Measurements from ENCODE around the gene MMRN2.

Gene MMRN2

DNA sequence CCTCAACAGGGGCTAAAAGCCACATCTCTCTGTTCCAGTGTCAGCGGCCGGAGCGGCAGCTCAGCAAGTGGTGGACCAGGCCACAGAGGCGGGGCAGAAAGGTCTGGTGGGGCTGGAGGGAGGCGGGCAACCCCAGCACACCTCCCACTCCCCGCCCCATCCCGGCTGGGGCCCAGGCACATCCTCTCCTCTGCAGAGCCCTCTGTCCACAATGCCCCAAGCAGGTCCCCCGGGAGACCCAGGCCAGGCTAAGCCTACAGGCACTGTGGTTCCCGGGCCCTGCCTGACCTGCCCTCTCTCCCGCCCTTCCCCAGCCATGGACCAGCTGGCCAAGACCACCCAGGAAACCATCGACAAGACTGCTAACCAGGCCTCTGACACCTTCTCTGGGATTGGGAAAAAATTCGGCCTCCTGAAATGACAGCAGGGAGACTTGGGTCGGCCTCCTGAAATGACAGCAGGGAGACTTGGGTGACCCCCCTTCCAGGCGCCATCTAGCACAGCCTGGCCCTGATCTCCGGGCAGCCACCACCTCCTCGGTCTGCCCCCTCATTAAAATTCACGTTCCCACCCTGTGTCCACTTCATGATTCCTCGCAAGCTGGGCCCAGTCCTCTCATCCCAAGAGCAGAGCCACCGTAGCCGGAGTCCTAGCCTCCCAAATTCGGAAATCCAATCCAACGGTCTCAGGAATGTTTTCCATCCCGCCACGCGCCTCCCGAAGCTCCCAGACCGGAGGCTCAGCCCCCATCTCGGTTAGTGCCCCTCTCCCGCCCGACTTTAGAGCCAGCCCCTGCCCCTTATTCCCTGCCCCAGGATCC is 13.0 kb upstream of the MMRN2 start:
- FAIRE-seq: no peak
- DNase-seq (ENCODE audit: insufficient read length, low spot score): no peak

- FAIRE-seq (no peak), DNase-seq (ENCODE audit: insufficient read length, low spot score) (no peak)
These were observed 12.1 kb upstream of the MMRN2 start for GRCh38 chr10:86969421-86970041.

DNA sequence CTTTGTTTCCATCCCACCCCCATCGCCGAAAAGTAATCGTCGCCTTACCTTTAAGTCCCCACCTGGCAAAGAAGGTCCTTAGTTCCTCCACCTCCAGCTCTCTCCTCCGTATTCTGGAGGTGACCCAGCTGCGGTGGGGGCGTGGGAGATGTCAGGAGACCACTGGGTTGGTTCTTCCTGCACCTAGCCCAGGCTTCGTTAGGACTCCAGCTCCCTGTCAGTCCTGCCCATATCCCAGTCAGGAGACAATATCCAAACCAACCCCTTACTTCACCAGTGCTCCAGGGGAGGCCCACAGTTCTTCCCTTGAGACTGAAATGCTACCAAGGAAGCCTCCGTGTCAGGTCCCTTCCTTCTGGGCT is 11.6 kb upstream of the MMRN2 start:
- DNase-seq (ENCODE audit: insufficient read length, low spot score): no peak
- FAIRE-seq: no peak

GRCh38 chr10:86968271-86968993 is 11.0 kb upstream of the MMRN2 start, which contains the start of gene ADIRF:
ADIRF (plus strand) TSS chr10:86968482; CDS start chr10:86968545, 63 bp downstream.
- no peak for FAIRE-seq
- DNase-seq (ENCODE audit: insufficient read length, low spot score): no peak

GRCh38 chr10:86967481-86967941 is 10.1 kb upstream of the MMRN2 start:
- no peak for FAIRE-seq
- DNase-seq (ENCODE audit: insufficient read length, low spot score): no peak

DNA sequence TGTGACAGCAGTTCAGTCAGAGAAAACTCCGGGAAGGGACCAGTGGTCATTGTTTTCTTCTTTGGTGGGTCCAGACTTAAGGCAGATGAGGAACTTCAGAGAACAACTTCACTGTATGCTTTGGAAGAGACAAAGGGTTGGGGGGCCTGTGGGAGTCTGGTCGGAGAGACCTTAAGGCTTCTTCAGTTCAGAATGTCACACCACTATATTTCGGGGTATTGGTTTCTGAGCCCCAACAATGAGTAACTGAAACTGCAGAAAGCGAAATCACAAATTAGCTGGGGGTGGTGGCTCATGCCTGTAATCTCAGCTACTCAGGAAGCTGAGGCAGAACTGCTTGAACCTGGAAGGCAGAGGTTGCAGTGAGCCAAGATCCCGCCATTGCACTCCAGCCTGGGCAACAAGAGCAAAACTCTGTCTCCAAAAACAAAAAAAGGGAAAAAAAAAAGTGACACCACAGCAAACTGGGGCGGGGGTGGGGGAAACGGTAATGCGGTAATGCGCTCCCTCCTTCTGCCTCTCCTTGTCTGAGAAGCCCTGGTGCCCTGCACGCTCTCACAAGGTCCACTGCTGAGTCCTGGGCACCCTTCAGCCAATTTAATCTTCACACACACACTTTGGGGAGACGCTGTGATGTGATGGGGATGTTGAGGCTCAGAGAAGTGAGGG is 8.7 kb upstream of the MMRN2 start:
- DNase-seq (ENCODE audit: insufficient read length, low spot score): no peak
- peak; percentile 87 for FAIRE-seq

DNA sequence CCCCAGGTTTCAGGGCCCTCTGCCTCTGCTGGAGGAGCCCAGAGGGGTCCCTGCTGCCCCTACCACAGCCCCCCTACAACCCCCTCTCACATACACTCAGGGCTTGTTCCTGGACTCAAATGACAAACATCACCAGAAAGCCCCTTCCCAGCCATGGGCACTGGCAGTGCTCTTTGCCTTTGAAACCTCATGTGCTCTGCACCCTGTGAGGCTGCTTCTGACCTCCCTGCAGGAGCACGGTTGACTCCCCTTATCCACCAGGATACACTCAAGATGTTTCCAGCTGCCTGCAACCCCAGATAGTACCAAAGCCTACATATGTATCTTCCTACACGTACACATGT is 7.4 kb upstream of the MMRN2 start:
- DNase-seq (ENCODE audit: insufficient read length, low spot score) (no peak), FAIRE-seq (no peak)

DNA sequence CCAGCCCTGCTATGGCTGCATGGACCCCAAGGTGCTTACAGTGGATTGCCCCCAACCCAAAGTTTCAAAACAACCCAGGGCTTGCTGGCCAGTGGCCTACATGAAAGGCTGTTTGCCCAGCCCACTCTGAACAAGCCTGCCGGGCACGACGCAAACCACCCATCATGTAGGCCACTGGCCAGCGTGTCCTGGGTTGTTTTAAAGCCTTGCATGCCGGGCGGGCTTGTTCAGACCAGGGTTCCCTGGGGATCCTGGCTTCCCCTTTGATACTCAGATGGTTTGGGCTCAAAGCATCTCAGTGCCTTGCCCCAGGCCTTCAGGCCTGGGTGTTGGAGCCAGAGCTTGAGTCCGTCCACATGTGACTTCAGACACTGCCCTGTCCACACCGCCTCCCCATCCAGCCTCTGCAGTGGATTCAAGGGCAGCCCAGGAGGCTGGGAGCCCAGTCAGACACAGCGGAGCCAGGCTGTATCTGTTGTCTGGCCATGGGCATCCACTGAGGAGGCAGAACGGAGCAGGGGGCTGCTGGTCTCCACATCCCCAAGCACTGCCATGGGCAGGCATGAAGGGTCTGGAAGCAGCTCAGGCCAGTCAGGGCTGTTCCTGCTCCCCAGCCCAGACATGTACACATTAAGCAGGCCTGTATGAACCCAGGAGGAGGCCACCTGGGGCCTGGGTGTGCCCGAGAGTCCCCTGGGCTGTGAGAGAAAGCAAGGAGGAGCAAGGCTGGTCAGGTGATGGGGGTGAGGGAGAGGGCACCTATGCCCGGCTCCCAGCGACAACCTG is 6.8 kb upstream of the MMRN2 start:
- no peak for DNase-seq (ENCODE audit: insufficient read length, low spot score)
- no peak for FAIRE-seq

GRCh38 chr10:86963341-86963919 is 6.0 kb upstream of the MMRN2 start:
- DNase-seq (ENCODE audit: insufficient read length, low spot score) (no peak), FAIRE-seq (no peak)

GRCh38 chr10:86962981-86963310 is 5.5 kb upstream of the MMRN2 start:
- FAIRE-seq (no peak), DNase-seq (ENCODE audit: insufficient read length, low spot score) (no peak)

DNA sequence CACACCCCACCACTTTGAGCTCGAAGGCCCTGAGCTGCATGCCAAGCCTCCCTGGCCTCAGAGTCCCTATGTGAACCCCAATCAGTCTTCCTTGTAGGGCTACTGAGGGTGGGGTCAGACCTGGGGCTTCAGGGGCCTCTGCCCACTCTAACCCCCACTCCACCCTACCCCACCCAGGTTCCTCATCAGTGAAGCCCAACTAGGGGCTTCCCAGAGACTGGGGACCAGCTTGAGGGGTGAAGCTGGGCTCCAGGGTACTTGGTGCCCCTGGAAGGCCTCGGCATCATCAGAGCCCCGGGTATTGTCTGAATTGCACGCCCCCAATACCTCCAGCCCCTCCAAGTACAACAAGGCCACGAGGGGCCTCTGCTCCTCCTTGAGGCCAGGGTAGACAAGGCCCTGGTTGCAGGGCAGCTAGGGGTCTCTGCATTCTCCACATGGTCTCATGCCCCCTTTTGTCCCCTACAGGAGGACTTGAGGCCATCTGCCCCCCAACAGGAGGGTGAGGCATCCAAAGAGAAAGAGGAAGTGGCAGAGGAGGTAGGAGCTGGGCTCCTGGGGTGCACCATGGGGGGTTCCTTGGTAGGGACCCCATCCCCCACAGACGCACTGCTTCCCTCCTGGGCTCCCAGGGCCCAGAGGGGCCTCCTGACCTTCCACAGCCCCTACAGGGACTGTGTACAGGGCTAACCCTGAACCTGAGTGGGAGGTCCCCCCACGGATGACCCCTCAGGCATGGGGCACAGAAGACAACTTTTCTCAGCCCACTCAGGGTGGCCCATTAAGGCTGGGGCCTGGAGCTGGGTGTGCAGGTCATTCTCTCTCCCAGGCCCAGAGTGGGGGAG is 4.9 kb upstream of the MMRN2 start:
- FAIRE-seq: no peak
- DNase-seq (ENCODE audit: insufficient read length, low spot score): no peak

GRCh38 chr10:86961481-86962091 is 4.2 kb upstream of the MMRN2 start:
- no peak for DNase-seq (ENCODE audit: insufficient read length, low spot score)
- FAIRE-seq: no peak

DNA sequence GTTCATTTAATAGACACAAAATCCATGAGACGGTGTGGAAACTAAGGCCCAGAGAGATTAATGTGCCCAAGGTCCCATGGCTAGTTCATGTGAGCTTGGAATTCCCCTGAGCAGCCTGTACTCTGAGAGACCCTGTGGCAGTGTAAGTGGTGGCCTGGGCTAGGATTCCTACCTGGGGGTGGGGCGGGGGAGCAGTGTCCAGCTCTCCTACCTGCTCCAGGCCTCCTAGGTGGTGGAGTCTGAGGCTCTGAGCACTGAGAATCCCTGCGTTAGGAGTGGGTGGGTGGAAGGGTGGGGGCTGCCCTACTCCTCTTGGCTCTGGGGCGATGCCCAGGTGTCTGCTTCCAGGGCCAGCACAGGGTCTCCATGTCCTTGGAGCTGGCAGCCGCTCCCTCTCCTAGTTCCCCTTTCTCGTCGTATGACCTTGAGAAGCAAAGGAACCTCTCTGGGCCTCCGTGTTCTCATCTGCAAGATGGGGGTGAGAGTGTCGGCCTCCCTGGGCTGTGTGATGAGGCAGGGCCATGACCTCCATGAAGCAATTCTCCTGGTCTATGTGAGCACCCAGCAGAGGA is 3.5 kb upstream of the MMRN2 start:
- DNase-seq (ENCODE audit: insufficient read length, low spot score) (no peak), FAIRE-seq (no peak)

DNA sequence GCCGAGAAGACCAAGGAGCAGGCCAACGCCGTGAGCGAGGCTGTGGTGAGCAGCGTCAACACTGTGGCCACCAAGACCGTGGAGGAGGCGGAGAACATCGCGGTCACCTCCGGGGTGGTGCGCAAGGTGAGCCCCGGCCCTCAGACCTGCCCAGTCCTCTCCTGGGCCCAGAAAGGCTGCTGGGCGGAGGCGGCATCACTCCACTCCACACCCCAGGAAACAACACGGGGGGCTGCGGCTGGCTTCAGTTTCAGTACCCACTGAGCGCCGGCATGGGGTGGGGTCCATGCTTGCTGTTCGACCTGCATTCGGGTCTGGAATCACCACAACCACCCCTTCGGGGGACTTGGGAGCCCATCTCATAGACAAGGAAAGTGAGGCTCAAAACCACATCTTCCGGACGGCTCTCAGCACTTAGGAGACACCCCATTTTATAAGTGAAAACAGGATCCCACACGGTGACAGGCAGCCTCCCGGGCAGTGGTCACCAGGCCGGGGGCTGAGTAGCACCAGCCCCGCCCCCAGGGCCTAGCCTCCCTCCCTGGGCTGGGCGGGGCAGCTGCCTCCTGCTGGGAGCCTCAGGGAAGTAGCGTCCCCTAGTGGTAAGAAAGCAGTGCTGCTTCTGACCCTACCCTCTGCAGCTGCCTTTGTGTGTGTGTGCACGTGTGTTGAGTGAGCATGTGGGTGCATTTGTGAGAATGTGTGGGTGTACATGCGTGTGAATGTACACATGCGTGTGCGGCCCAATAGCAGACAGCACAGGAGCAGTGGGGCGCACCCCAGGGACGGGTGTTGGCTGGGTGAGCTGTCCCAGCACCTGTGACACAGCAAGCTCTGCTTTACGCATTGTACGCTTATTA is 2.8 kb upstream of the MMRN2 start:
- DNase-seq (ENCODE audit: insufficient read length, low spot score) (peak; percentile 55), FAIRE-seq (peak; percentile 28)

DNA sequence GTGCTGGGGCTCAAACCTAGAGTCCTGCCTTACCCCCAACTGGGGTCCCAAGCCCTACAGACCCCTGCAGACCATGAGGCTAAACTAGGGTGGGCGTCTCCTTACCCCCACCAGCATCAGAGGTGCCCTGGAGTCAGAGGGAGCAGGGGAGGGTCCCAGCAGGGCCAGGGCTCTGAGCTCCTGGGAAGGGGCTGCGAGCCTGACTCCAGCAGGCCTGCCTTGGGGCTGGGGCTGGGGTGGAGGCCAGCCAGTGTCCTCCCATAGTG is 2.3 kb upstream of the MMRN2 start:
- no peak for DNase-seq (ENCODE audit: insufficient read length, low spot score)
- FAIRE-seq: no peak

- no peak for FAIRE-seq
- no peak for DNase-seq (ENCODE audit: insufficient read length, low spot score)
These were observed 1.7 kb upstream of the MMRN2 start for GRCh38 chr10:86958901-86959736.
